HG02763 (cell line): ENCODE data around the gene HOXC12.

Experiments used
- ATAC-seq: cut with Tn5 transposase; IDR thresholded peaks from one replicate; pipeline ENCODE4 v1.9.1; 2021; ENCODE audit warnings: mild to moderate bottlenecking, moderate library complexity; ENCODE audit not compliant: unreplicated experiment

The HOXC12 gene

DNA sequence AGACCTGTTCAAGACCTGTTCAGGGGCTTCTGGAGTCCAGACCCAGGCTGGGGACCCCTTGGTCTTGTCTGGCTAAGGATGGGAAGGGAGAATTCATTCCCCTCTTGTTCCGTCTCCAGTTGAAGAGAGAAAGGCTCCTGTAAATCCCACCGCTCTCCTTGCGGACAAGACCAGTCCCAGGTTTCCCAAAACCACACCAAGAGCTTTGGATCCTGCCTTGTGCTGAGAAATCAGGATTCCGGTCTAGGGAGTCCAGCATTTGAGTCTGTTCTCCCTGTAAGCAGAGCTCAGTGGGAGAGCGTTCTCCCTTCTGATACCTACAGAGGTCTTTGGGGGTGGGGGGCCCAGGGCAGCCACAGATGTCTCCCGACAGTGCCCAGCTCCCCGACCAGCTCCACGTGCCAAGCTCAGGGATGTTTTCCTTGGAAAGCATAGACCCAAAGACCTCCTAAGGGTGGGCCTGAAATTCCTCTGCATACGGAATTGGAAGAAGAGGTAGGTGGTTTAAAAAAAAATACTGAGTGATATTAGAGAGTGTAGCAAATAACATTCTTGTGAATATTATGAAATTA is 14.2 kb upstream of the HOXC12 start:
- no peak for ATAC-seq

DNA sequence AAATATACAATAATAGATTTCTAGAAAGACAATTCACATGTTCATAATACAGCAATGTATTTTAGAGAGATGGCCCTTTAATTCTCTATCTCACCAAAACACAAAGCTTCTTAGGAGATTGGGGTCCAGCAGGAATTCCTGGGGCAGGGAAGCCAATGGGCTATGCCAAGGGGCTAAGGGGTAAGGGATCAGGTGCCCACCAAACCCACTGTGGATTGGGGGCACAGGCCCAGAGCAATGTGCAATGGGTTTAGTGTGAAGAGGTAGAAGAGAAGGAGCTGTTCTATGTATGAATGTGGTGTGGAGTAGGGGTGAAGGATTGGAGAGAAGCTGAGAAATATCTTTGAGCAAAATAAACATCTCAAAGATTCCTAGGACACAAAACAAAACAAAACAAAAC is 13.5 kb upstream of the HOXC12 start:
- ATAC-seq: no peak

GRCh38 chr12:53941750-53942149 is 13.0 kb upstream of the HOXC12 start:
- no peak for ATAC-seq

- no peak for ATAC-seq
Measured at GRCh38 chr12:53942467-53942997, 12.2 kb upstream of the HOXC12 start.

- ATAC-seq: no peak
Measured at GRCh38 chr12:53944209-53944608, 10.5 kb upstream of the HOXC12 start.

DNA sequence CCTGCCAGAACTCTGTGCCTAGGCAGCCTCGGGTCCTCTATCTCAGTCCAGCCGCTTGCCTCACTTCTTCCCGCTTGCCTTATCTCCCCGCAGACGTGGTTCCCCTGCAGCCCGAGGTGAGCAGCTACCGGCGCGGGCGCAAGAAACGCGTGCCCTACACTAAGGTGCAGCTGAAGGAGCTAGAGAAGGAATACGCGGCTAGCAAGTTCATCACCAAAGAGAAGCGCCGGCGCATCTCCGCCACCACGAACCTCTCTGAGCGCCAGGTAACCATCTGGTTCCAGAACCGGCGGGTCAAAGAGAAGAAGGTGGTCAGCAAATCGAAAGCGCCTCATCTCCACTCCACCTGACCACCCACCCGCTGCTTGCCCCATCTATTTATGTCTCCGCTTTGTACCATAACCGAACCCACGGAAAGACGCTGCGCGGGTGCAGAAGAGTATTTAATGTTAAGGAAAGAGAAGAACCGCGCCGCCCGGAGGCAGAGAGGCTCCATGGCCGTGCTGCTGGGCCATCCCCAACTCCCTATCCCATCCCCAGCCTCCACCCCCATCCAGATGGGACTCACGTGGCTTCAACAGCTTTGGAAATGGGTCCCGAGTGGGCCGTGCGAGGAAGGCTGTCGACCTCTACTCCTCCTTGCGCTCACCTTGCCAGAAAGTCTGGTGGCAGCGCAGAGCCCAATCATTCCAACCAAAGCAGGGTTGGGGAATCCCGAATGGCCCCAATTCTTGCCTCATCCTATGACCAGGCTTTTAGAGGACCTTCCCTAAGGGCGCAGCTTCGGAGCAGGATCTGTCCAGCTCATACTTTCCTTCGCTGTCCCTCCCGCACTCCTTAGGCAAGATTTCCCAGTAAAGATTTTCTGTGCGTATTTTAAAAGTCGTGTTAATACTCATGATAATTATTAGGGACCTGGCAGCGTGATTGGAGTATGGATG is 9.5 kb upstream of the HOXC12 start:
- ATAC-seq: no peak

- no peak for ATAC-seq
Measured at GRCh38 chr12:53947743-53948142, 7.0 kb upstream of the HOXC12 start.

DNA sequence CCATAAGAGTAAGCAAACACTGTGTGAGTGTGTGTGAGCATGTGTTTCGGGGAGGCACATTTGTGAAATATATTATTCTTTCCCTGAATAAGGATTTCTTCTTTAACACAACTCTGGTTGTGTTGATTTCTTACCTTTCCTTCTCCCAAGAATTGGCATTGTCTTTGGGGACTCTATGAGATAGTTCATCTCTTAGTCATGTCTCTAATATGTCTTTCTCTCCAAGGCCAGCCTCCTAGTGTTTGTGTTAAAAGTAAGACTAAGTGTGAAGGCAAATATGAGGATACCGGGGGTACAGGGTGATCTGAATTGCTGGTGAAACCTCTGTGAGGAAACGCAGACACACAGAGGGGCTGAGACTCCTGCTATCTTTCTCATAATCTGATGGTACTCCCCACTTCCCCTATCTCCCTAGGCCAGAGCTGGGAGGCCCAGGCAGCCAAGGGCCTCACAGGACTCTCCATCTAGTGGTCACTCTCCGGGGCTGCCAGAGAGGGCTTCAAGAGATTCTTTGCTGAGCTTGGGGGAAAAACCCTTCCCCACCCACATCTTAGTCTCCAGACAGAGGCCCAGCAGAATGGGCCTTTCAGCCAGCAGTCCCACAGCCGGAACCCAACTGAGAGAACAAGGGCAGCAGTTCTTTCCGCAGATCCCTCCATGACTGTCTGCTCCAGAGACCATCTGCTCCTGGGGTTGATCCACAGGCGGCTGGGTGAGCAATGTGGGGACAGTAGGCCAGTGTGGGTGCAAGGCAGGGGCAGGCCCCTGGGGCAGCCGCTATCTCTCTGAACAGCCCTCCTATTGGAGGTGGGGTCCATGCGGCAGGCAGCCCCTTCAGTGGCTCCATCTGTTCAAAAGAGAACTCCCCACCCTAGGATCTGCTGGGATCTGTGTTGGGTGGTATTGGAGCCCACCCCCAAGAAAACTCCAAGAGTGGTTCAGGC is 5.8 kb upstream of the HOXC12 start:
- no peak for ATAC-seq

GRCh38 chr12:53949631-53950436 is 4.9 kb upstream of the HOXC12 start:
- no peak for ATAC-seq

GRCh38 chr12:53950437-53950773 is 4.3 kb upstream of the HOXC12 start:
- ATAC-seq: no peak

- ATAC-seq: no peak
Measured at GRCh38 chr12:53950789-53951576, 3.7 kb upstream of the HOXC12 start.

DNA sequence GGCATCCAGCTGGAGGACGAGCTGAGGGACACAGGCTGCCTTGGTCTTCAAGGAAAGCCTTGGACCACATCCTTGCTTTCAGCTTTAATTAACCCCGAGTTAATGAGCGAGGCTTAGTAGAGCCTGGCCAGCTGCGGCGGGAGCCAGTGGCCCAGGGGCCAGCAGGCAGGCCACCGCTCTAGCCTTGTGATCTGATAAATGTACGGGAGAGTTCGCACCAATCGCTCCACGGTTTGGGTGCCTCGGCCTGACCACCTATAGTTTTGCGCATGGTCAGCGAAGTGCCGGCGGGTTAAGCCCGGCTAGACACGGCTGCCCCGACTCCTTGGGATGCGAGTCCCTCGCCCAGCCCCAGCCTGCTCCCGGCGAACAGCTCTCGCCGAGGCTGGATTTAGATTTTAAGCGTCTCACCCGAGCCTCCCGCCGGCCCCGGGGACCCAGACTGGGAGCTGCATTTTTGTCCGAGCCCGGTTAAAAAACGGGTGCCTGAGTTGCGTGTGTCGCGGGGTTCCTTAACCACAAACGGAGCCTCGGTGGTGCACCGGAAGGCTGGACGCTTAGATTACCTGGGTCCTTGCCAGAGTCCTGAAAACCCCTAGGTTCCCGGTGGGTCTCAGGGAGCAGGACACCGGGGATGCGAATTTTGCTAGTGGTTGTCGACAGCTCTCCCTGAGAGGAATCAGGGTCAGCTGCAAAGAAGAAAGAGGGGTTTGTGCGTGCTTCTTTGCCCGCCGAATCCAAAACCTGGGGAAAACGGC is 2.9 kb upstream of the HOXC12 start:
- ATAC-seq: no peak

DNA sequence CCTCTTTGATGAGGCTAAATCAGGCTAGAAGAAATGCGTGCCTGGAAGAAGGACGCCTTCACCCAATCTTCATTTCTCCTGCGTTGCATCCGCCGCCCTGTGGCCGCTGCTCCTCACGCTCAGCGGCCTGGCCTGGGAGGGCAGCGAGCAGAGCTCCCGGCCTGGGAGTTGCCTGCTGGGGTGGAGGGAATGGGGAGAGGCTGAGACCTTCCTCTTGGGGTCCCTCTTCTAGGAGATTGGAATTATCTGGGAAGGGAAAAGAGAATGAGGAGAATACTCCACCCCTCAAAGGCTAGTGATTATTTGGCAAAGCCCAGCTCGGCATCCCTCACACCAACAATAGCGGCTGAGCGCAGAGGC is 2.4 kb upstream of the HOXC12 start:
- no peak for ATAC-seq

DNA sequence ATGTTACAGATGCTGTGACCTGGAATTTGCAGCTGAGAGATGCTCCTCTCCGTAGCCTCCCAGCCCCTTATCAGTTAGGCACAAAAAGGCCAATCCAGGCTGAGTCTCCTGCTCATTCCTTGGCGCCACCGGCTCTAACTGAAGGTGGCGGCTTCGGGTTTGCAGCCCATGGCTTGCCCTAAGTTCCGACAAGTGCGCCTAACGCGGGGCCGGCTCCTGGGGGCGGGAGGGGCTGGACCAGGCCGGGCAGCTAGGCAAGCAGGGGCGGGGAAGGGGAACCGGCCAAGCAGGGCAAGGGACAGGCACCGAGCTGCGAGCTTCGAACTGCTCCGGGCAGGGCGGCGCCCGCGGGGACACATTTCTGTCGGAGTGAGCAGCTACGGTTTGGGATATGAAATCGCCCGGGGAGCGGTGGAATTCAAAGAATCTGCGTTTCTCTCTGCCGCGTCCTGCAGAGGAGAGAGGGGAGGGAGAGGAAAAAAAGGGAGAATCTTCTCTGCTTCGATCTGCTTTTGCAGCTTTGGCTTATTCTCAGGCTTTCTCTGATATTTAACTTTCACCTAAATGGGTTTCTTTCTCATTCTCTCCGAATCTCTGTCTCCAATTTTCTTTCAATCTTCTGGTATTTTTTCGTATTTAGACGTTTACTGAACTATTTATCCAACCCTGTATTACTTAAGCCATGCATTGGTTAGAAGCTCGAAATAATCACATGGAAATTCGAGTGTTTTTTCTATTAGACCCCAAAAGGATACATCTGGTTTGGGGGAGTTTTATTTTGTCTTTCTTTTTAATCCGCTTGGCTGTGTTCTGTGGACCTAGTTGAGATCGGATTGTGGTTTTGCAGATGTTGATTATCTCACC is 1.6 kb upstream of the HOXC12 start:
- ATAC-seq: no peak

GRCh38 chr12:53953831-53954693 is 641 bp upstream of the HOXC12 start:
- ATAC-seq: no peak

- no peak for ATAC-seq
Measured at GRCh38 chr12:53955036-53955775, 503 bp downstream of the HOXC12 start.
